GM10248 (cell line): ENCODE results near the gene GPR137C.

ENCODE experiments used
- CTCF ChIA-PET: fragments of 300-600 bp; sonication (Branson Sonifier 250); formaldehyde crosslinking; extraction: SDS; loops from one replicate; lab custom pipeline; 2021; ENCODE audit warnings: antibody characterized with exemption; lab: Yijun Ruan, JAX
- POLR2A ChIA-PET: fragments of 350-650 bp; sonication (Branson Sonifier 250); formaldehyde crosslinking; extraction: SDS; loops from one replicate; lab custom pipeline; 2020; ENCODE audit warnings: antibody characterized with exemption; lab: Yijun Ruan, JAX
- DNase-seq: peaks from one replicate; pipeline ENCODE4 v3.0.0; 2012; ENCODE audit errors: extremely low spot score
- TF ChIP-seq, protein P1 (sequence below): IDR thresholded peaks from 2 replicates; pipeline ENCODE4 v1.5.1; 2012; ENCODE audit warnings: mild to moderate bottlenecking, low read depth; ENCODE audit errors: extremely low read depth, missing control alignments, control extremely low read depth

The GPR137C gene

GRCh38 chr14:52660832-52661231 lies 108.2 kb downstream of the GPR137C start:
- ChIA-PET POLR2A (no interaction called here), CTCF (interaction anchor here (1.1 to 1.3 kb wide), 2 partner anchors 13 to 75 kb away, joined by 3 read pairs; no protein-coding TSS in a partner anchor)
- TF ChIP-seq, protein P1, sequence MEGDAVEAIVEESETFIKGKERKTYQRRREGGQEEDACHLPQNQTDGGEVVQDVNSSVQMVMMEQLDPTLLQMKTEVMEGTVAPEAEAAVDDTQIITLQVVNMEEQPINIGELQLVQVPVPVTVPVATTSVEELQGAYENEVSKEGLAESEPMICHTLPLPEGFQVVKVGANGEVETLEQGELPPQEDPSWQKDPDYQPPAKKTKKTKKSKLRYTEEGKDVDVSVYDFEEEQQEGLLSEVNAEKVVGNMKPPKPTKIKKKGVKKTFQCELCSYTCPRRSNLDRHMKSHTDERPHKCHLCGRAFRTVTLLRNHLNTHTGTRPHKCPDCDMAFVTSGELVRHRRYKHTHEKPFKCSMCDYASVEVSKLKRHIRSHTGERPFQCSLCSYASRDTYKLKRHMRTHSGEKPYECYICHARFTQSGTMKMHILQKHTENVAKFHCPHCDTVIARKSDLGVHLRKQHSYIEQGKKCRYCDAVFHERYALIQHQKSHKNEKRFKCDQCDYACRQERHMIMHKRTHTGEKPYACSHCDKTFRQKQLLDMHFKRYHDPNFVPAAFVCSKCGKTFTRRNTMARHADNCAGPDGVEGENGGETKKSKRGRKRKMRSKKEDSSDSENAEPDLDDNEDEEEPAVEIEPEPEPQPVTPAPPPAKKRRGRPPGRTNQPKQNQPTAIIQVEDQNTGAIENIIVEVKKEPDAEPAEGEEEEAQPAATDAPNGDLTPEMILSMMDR = no peak
- DNase-seq = no peak

DNA sequence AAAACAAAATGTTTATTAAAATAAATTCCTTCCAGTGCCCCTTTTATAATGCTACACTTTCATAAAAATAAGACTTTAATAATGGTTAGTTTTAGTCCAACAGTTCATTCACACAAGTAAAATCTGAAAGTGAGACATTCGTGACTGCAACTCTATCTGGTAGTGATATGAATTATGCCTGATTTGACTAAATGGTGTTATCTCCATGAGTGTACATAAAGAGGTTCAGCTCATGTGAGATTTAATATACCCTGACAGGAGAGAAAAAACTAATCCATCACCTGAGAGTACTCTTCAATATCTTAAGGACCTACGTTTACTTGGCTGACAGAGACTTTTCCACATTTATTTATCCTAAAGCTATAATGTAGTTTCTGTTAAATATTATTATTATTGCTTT lies 108.7 kb downstream of the GPR137C start:
- no peak for DNase-seq
- POLR2A ChIA-PET = no interaction called here
- TF ChIP-seq, protein P1 = no peak
- CTCF ChIA-PET = interaction anchor here (1.1 kb wide), 1 partner anchor 75 kb away, joined by 3 read pairs; no protein-coding TSS in a partner anchor

GRCh38 chr14:52663850-52664249 lies 111.2 kb downstream of the GPR137C start:
- ChIA-PET POLR2A (no interaction called here), CTCF (interaction anchor here (1.4 kb wide), 1 partner anchor 16 kb away, joined by 4 read pairs; no protein-coding TSS in a partner anchor)
- TF ChIP-seq, protein P1 = no peak
- no peak for DNase-seq

GRCh38 chr14:52678591-52678990 lies 126.0 kb downstream of the GPR137C start:
- ChIA-PET CTCF (no interaction called here), POLR2A (interaction anchor here (0.6 kb wide), 1 partner anchor 739 kb away, joined by 3 read pairs; no protein-coding TSS in a partner anchor)
- TF ChIP-seq, protein P1 = peak; percentile 6
- no peak for DNase-seq

- CTCF ChIA-PET = interaction anchor here (1.2 to 1.5 kb wide), 3 partner anchors 9 to 16 kb away, joined by 3 to 4 read pairs (median 3); no protein-coding TSS in a partner anchor
- no peak for DNase-seq
- POLR2A ChIA-PET = no interaction called here
- TF ChIP-seq, protein P1 = no peak
Observed at GRCh38 chr14:52683985-52684520, 131.4 kb downstream of the GPR137C start.

DNA sequence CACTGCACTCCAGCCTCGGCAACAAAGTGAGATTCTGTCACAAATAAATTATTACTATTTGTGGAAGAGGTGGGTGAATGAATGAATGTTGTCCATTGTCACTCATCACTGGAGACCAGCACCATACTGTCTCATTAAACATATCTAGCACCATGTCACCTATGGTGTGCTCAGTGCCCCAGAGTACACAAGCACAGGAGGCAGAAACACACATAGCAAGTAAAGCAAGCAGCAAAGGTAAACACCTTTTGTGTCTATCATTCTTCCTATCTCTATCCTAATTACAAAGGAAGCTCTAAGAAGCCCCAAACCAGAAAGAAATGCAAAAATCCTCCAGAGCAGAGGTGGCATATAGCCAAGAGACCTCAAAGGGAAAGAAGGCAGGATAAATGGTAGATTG lies 133.5 kb downstream of the GPR137C start:
- ChIA-PET CTCF (interaction anchor here (1.6 kb wide), 1 partner anchor 13 kb away, joined by 4 read pairs; no protein-coding TSS in a partner anchor), POLR2A (no interaction called here)
- DNase-seq = no peak
- TF ChIP-seq, protein P1 = no peak
